Thyroid gland (tissue), 4 donors: ENCODE results near the gene GRM1. TPM values are rescaled to one million over a fixed set of nuclear protein-coding genes. Genes with fewer than 3 reads are reported as not detected.

Source experiments
- DNase-seq, 2 donors: peaks; one replicate each; pipeline ENCODE4 v3.0.0-alpha.2; 2019
- H3K27ac ChIP-seq, 3 donors: fragments of 200-600 bp; sonication (generic); 1 replicate in 2 of 3; 2 replicates in 1 of 3; pipeline ENCODE4 v1.5.1; 2016 to 2019; ENCODE audit warnings: mild to moderate bottlenecking in 1 of 3, moderate library complexity in 1 of 3
- H3K27me3 ChIP-seq: fragments of 200-600 bp; sonication (generic); one replicate; pipeline ENCODE4 v1.5.1; 2019
- H3K36me3 ChIP-seq, 2 donors: fragments of 200-600 bp; sonication (generic); one replicate each; pipeline ENCODE4 v1.5.1; 2016 to 2019
- H3K4me1 ChIP-seq, 2 donors: fragments of 200-600 bp; sonication (generic); one replicate each; pipeline ENCODE4 v1.5.1; 2017 to 2019
- H3K4me3 ChIP-seq, 3 donors: fragments of 200-600 bp; sonication (generic); replicated peaks in 1 of 3; 1 replicate in 2 of 3; 2 replicates in 1 of 3; pipeline ENCODE4 v1.5.1; 2016; ENCODE audit warnings: mild to moderate bottlenecking in 1 of 3
- H3K9me3 ChIP-seq: fragments of 200-600 bp; sonication (generic); one replicate; pipeline ENCODE4 v1.5.1; 2017
- POLR2A ChIP-seq, 2 donors: fragments of 450-650 bp; IDR thresholded peaks; one replicate each; pipeline ENCODE4 v1.6.1; 2017; ENCODE audit warnings: antibody characterized with exemption in 2 of 2, mild to moderate bottlenecking in 2 of 2, moderate library complexity in 1 of 2
- WGBS, 2 donors: methylation state at CpG; one replicate each; pipeline ENCODE4 v1.1.5; 2017; 5-methylcytosine and 5-hydroxymethylcytosine counted together
- intact Hi-C: fragments of 100-400 bp; cut with DNase I; formaldehyde crosslinking; loops from one replicate; pipeline ENCODE4 v1.15.1; 2023
- total RNA-seq, 4 donors: library from RNA; depleted of rRNA; stranded (reverse); fragments of >200 nt; gene quantifications; one replicate each; pipeline ENCODE4 v1.2.3, GENCODE V29; 2016
- TF ChIP-seq, protein P1 (sequence below), 6 experiments: fragments of 200-600 bp in 3 of 6; fragments of 450-650 bp in 3 of 6; sonication (generic) in 3 of 6; IDR thresholded peaks; one replicate each; pipeline ENCODE4 v1.5.1; 2016 to 2019; ENCODE audit warnings: antibody characterized with exemption in 6 of 6, mild to moderate bottlenecking in 2 of 6, inconsistent platforms in 1 of 6, moderate library complexity in 1 of 6

Gene GRM1
- total RNA-seq, 4 donors from 2014 or later = 0.29 to 2.5 (median 0.48) TPM

- intact Hi-C loops = no loop called here
- 86 to 97% methylated on average over 1 of the region's 1 CpG for WGBS, 2 donors
- Histone ChIP-seq H3K4me3 (no peak overlapping the region), H3K4me1 (no peaks in the 10 kb centered on the region), H3K27me3 (no peaks in the 10 kb centered on the region), H3K27ac (no peak overlapping the region), H3K36me3 (no peaks in the 10 kb centered on the region), H3K9me3 (no peaks in the 10 kb centered on the region)
- TF ChIP-seq POLR2A (IDR thresholded peaks at IDR 0.05) = no peak
- TF ChIP-seq, protein P1, sequence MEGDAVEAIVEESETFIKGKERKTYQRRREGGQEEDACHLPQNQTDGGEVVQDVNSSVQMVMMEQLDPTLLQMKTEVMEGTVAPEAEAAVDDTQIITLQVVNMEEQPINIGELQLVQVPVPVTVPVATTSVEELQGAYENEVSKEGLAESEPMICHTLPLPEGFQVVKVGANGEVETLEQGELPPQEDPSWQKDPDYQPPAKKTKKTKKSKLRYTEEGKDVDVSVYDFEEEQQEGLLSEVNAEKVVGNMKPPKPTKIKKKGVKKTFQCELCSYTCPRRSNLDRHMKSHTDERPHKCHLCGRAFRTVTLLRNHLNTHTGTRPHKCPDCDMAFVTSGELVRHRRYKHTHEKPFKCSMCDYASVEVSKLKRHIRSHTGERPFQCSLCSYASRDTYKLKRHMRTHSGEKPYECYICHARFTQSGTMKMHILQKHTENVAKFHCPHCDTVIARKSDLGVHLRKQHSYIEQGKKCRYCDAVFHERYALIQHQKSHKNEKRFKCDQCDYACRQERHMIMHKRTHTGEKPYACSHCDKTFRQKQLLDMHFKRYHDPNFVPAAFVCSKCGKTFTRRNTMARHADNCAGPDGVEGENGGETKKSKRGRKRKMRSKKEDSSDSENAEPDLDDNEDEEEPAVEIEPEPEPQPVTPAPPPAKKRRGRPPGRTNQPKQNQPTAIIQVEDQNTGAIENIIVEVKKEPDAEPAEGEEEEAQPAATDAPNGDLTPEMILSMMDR (IDR thresholded peaks at IDR 0.05) = no peak
- DNase-seq = no peak
Observed at GRCh38 chr6:146369866-146370265, 341.0 kb downstream of the GRM1 start.

- no peak for TF ChIP-seq POLR2A (IDR thresholded peaks at IDR 0.05)
- TF ChIP-seq, protein P1 (IDR thresholded peaks at IDR 0.05) = no peak
- no peak overlapping the region for H3K27ac ChIP-seq
- DNase-seq = no peak
- no peaks in the 10 kb centered on the region for H3K27me3 ChIP-seq
- no peaks in the 10 kb centered on the region for H3K9me3 ChIP-seq
- H3K4me3 ChIP-seq = no peak overlapping the region
- 79 to 84% methylated on average over 3 of the region's 3 CpGs for WGBS, 2 donors
- no peaks in the 10 kb centered on the region for H3K36me3 ChIP-seq
- H3K4me1 ChIP-seq = no peaks in the 10 kb centered on the region
- intact Hi-C loops = no loop called here
Observed at GRCh38 chr6:146381486-146381885, 352.6 kb downstream of the GRM1 start.

DNA sequence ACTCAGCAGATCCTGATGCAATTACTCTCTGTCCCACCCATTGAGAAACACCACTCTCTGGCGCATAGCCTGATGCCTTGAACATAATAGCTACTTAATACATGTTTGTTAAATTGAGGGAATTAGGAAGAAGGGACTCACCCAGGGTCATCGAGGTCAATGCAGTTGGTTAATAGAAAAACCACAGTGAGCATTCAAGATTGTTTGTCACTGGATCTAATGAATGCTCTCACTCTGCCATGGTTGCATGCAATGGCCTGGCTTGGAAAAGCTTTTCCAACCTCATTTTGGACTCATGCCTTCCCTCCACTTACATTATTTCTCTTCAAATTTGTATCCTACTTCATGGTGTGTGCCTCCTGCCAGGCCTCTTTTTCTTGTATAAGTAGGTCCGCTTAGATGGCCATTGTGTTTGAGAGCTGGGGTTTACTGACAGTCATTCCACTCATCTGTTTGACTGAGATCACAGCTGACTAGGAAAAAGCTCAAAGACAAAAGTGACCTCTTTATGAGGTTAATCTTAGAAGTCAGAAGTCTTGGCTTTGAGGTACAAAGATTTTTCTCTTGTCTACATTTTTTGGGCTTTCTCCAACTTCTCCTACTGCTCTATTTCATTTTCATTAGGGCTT lies 360.0 kb downstream of the GRM1 start:
- no peaks in the 10 kb centered on the region for H3K36me3 ChIP-seq
- TF ChIP-seq POLR2A (IDR thresholded peaks at IDR 0.05) = no peak
- TF ChIP-seq, protein P1 (IDR thresholded peaks at IDR 0.05) = no peak
- 68 to 78% methylated on average over 3 of the region's 3 CpGs for WGBS, 2 donors
- intact Hi-C loops = no loop called here
- no peak overlapping the region for H3K4me3 ChIP-seq
- no peak overlapping the region for H3K27ac ChIP-seq
- DNase-seq = no peak
- no peaks in the 10 kb centered on the region for H3K4me1 ChIP-seq
- no peaks in the 10 kb centered on the region for H3K9me3 ChIP-seq
- H3K27me3 ChIP-seq = no peaks in the 10 kb centered on the region

DNA sequence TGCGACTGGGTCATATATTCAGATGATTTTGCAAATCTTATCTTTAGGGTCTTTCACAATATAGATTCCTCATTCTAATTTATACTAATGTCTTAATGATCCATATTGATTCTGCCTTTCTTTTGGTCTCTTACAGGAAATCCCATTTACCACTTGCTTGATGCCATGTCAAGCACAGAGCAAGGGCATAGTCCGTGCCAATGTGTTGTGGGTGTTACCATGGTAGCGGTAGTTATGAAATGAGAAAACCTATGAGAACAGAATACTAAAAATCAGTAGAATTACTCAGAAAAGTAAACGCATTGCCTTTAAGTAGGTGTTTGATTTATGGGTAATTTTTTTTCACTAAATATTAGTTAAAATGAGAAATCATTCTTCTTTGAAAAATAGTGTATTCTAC lies 360.9 kb downstream of the GRM1 start:
- Histone ChIP-seq H3K9me3 (no peaks in the 10 kb centered on the region), H3K4me1 (no peaks in the 10 kb centered on the region), H3K27me3 (no peaks in the 10 kb centered on the region), H3K36me3 (no peaks in the 10 kb centered on the region), H3K27ac (no peak overlapping the region), H3K4me3 (no peak overlapping the region)
- intact Hi-C loops = no loop called here
- WGBS, 2 donors = 90 to 91% methylated on average over 4 of the region's 4 CpGs
- no peak for DNase-seq
- TF ChIP-seq, protein P1 (IDR thresholded peaks at IDR 0.05) = no peak
- no peak for TF ChIP-seq POLR2A (IDR thresholded peaks at IDR 0.05)

GRCh38 chr6:146397638-146398037 lies 368.8 kb downstream of the GRM1 start:
- no peak overlapping the region for H3K27ac ChIP-seq
- no peaks in the 10 kb centered on the region for H3K9me3 ChIP-seq
- 87 to 97% methylated on average over 1 of the region's 1 CpG for WGBS, 2 donors
- TF ChIP-seq POLR2A (IDR thresholded peaks at IDR 0.05) = no peak
- TF ChIP-seq, protein P1 (IDR thresholded peaks at IDR 0.05) = no peak
- H3K4me3 ChIP-seq = no peak overlapping the region
- no peak for DNase-seq
- no peaks in the 10 kb centered on the region for H3K27me3 ChIP-seq
- H3K4me1 ChIP-seq = no peaks in the 10 kb centered on the region
- no peaks in the 10 kb centered on the region for H3K36me3 ChIP-seq
- intact Hi-C loops = no loop called here
